Right cardiac atrium (tissue), 5 donors: ENCODE data around the gene ST6GAL1. TPM values are rescaled to one million over a fixed set of nuclear protein-coding genes. Genes with fewer than 3 reads are reported as not detected.
"Not testable (repeated sequence)": the region's sequence is repeated elsewhere in the genome, so short reads cannot be mapped to it uniquely, and the experiment has no call there.

Source experiments
- ATAC-seq, 2 donors: fragments of 200-7000 bp; cut with Tn5 transposase; one replicate each; pipeline versions ENCODE4 v1.8.0 to v1.9.1; 2020; ENCODE audit warnings: moderate library complexity in 2 of 2, mild to moderate bottlenecking in 1 of 2
- DNase-seq, 3 donors: peaks; one replicate each; pipeline ENCODE4 v3.0.0-alpha.2; 2020
- H3K27ac ChIP-seq: one replicate; pipeline ENCODE4 v1.5.1; 2013; ENCODE audit warnings: mild to moderate bottlenecking, low read length, control low read depth, moderate library complexity
- H3K27me3 ChIP-seq: one replicate; pipeline ENCODE4 v1.6.1; 2013; ENCODE audit not compliant: control insufficient read depth, insufficient read depth
- H3K4me1 ChIP-seq: one replicate; pipeline ENCODE4 v1.6.1; 2013; ENCODE audit warnings: low read length; ENCODE audit not compliant: control insufficient read depth, insufficient read depth
- H3K4me3 ChIP-seq: one replicate; pipeline ENCODE4 v1.5.1; 2013; ENCODE audit warnings: low read length, control low read depth
- H3K9me3 ChIP-seq: one replicate; pipeline ENCODE4 v1.6.1; 2013; ENCODE audit warnings: low read length; ENCODE audit not compliant: control insufficient read depth
- WGBS: extraction: QIAGEN DNeasy Blood & Tissue Kit; methylation state at CpG from one replicate; pipeline ENCODE4 v1.1.7; 2013; 5-methylcytosine and 5-hydroxymethylcytosine counted together
- intact Hi-C, 4 donors: fragments of 100-400 bp; cut with DNase I; formaldehyde crosslinking; loops; one replicate each; pipeline versions ENCODE4 v1.11.0 to v1.14.0; 2022 to 2023
- polyA plus RNA-seq: library from polyadenylated mRNA; stranded (reverse); fragments of 200-250 nt; gene quantifications from one replicate; pipeline ENCODE4 v1.2.3, GENCODE V29; 2013
- total RNA-seq, 4 donors: library from RNA; stranded (reverse); fragmentation: NEBNext Ultra II Directional; extraction: Animal tissue kit (Norgen Biotek cat#: 25700); gene quantifications; one replicate each; pipeline ENCODE4 v1.2.1, GENCODE V29; 2021
- donor health status: healthy with polysubstance abuse.
- donor health status: DM: no; HTN: yes; CAD: no.
- donor health status: DM: no; HTN: no; CAD: no.
- donor health status: DM: no; HTN: yes; CAD: no; lungs with severe emphysema.
- donor health status: DM: yes; HTN: yes; CAD: no.

ST6GAL1 gene
- total and polyA plus RNA-seq, 5 donors, result 25.2 to 69.2 (median 64.7) TPM

GRCh38 chr3:186997061-186997460 is 66.7 kb downstream of the ST6GAL1 start:
- Histone ChIP-seq H3K4me1 (peaks cover 12% of the 10 kb centered on the region), H3K27ac (no peak overlapping the region), H3K27me3 (no peaks in the 10 kb centered on the region), H3K4me3 (no peak overlapping the region), H3K9me3 (no peaks in the 10 kb centered on the region)
- DNase-seq, result no peak
- WGBS, result 56% methylated on average over 3 of the region's 3 CpGs
- intact Hi-C loops, result no loop called here
- peak in 1 of 2 donors; percentile 27 for ATAC-seq

DNA sequence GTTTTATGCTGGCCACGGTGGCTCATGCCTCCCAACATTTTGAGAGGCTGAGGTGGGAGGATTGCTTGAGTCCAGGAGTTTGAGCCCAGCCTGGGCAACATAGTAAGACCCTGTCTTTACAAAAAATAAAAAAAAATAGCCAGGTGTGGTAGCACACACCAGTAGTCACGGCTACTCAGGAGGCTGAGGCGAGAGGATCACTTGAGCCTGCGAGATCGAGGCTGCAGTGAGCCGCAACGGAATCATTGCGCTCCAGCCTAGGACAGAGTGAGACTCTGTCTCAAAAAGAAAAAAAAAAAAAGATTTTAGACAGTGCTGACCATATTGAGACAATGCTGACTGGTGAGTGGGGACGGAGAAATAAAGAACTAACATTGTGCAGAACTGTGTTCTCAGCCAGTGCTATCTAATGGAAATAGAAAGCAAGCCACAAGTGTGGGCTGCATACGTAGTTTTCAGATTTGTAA is 67.2 kb downstream of the ST6GAL1 start:
- H3K4me3 ChIP-seq, result no peak overlapping the region
- peaks cover 12% of the 10 kb centered on the region for H3K4me1 ChIP-seq
- DNase-seq (no peak), ATAC-seq (peak in 1 of 2 donors; percentile 5)
- intact Hi-C loops, result no loop called here
- no peak overlapping the region for H3K27ac ChIP-seq
- no peaks in the 10 kb centered on the region for H3K9me3 ChIP-seq
- no peaks in the 10 kb centered on the region for H3K27me3 ChIP-seq
- WGBS, result 86% methylated on average over 10 of the region's 10 CpGs

GRCh38 chr3:186998937-186999368 is 68.6 kb downstream of the ST6GAL1 start:
- intact Hi-C loops, result no loop called here
- H3K9me3 ChIP-seq, result no peaks in the 10 kb centered on the region
- peaks cover 9% of the 10 kb centered on the region for H3K4me1 ChIP-seq
- no peaks in the 10 kb centered on the region for H3K27me3 ChIP-seq
- 85% methylated on average over 9 of the region's 9 CpGs for WGBS
- H3K4me3 ChIP-seq, result no peak overlapping the region
- ATAC-seq (no peak), DNase-seq (no peak)
- no peak overlapping the region for H3K27ac ChIP-seq

DNA sequence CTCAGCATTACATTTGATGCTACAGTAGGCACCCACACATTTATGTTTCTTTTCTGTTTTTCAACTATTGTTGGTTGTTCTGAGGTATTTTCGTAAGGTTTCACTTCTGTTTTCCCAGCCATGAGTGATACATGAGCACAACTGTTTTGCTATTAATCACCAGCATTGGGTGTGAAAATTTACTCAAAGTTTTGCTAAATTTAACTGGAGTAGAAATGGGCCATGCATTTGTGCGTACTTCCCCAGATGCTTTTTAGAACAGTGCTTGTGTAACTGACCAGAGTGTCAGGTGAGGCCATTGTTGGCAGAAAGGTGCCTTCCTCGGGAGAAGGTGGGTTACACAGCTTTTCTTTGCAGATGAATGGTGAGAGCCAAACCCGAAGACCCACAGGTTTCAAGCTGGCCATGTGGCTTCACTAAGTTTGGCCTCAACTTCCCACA is 70.4 kb downstream of the ST6GAL1 start:
- no peaks in the 10 kb centered on the region for H3K9me3 ChIP-seq
- DNase-seq, result no peak
- ATAC-seq, result no peak
- WGBS, result 85% methylated on average over 4 of the region's 4 CpGs
- H3K4me3 ChIP-seq, result no peak overlapping the region
- no peak overlapping the region for H3K27ac ChIP-seq
- no peaks in the 10 kb centered on the region for H3K27me3 ChIP-seq
- H3K4me1 ChIP-seq, result peaks cover 10% of the 10 kb centered on the region
- intact Hi-C loops, result no loop called here

- Histone ChIP-seq H3K9me3 (no peaks in the 10 kb centered on the region), H3K27ac (no peak overlapping the region), H3K4me3 (no peak overlapping the region), H3K27me3 (no peaks in the 10 kb centered on the region), H3K4me1 (peaks cover 5% of the 10 kb centered on the region)
- ATAC-seq (no peak), DNase-seq (no peak)
- intact Hi-C loops, result no loop called here
- 94% methylated on average over 4 of the region's 4 CpGs for WGBS
Measured at GRCh38 chr3:187002915-187003314, 72.6 kb downstream of the ST6GAL1 start.

DNA sequence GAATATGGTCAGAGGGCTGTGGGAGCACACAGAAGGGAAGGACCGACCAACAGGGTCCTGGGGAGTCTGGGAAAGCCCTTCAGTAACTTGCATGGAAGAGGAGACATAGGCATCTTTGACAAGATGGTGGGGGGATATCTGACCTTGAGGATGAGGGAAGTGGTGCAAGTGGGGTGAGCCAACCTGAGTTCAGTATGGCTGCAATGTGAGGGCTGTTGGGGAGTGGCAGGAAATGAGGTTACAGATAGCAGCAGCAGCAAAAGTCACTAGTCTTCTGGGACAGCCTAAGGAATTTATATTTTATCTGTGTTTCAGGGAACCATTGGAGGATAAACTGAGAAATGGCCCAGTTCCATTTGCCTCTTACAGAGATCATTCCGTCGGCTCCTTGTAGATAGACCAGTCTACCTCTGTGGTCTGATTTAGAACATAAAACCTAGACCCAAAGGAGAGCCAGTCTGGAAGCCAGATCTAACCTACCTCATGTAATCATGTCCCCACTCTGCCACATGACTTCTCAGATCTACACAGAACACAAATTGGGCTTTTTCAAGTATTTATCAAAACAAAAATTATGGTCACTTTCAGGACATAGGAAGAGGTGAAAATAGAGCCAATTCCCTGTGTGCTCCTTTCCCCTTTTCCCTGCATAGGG is 75.6 kb downstream of the ST6GAL1 start:
- no peaks in the 10 kb centered on the region for H3K9me3 ChIP-seq
- no peak overlapping the region for H3K27ac ChIP-seq
- WGBS, result 48% methylated on average over 3 of the region's 3 CpGs
- H3K4me3 ChIP-seq, result no peak overlapping the region
- DNase-seq (no peak), ATAC-seq (peak; percentile 41 to 78)
- intact Hi-C loops, result no loop called here
- H3K4me1 ChIP-seq, result peaks cover 4% of the 10 kb centered on the region
- no peaks in the 10 kb centered on the region for H3K27me3 ChIP-seq

GRCh38 chr3:187006864-187007630 is 76.7 kb downstream of the ST6GAL1 start:
- WGBS, result 76% methylated on average over 2 of the region's 2 CpGs
- Histone ChIP-seq H3K4me1 (peaks cover 4% of the 10 kb centered on the region), H3K27ac (no peak overlapping the region), H3K4me3 (no peak overlapping the region), H3K9me3 (no peaks in the 10 kb centered on the region), H3K27me3 (no peaks in the 10 kb centered on the region)
- no peak for DNase-seq
- no peak for ATAC-seq
- intact Hi-C loops, result no loop called here

GRCh38 chr3:187010382-187010781 is 80.1 kb downstream of the ST6GAL1 start:
- H3K27me3 ChIP-seq, DNase-seq, ATAC-seq, H3K9me3 ChIP-seq, H3K4me3 ChIP-seq, H3K4me1 ChIP-seq, H3K27ac ChIP-seq: not testable (repeated sequence)
- 48% methylated on average over 3 of the region's 3 CpGs for WGBS
- intact Hi-C loops, result loop anchor here in 1 of 4 donors (10.0 kb wide), 1 partner anchor 76 kb away; the partner anchor contains the start of gene ST6GAL1

DNA sequence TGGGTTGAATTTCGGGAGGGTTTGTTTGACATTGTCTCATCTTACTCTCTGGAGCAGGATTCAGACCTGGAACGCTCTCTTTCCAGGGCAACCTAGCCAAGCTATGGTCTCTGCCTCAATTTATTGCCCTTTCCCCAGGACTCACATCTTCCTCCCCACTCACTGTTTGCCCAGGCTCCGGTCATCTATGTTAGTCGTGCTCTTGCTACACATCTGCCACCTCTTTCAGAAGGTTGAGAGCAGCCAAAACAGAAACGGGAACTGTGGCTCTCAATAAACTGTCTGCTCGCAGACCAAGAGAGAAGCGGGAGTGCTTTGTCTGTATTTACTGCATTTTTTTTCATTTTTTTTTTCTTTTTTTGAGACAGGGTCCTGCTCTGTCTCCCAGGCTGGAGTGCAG is 81.6 kb downstream of the ST6GAL1 start:
- WGBS, result 82% methylated on average over 7 of the region's 7 CpGs
- Histone ChIP-seq H3K27ac (peak overlapping the region; percentile 44), H3K27me3 (no peaks in the 10 kb centered on the region), H3K9me3 (no peaks in the 10 kb centered on the region), H3K4me1 (peaks cover 12% of the 10 kb centered on the region), H3K4me3 (no peak overlapping the region)
- peak in 1 of 2 donors; percentile 36 for ATAC-seq
- intact Hi-C loops, result loop anchor here in 1 of 4 donors (10.0 kb wide), 1 partner anchor 77 kb away; the partner anchor contains the start of gene ST6GAL1
- no peak for DNase-seq

DNA sequence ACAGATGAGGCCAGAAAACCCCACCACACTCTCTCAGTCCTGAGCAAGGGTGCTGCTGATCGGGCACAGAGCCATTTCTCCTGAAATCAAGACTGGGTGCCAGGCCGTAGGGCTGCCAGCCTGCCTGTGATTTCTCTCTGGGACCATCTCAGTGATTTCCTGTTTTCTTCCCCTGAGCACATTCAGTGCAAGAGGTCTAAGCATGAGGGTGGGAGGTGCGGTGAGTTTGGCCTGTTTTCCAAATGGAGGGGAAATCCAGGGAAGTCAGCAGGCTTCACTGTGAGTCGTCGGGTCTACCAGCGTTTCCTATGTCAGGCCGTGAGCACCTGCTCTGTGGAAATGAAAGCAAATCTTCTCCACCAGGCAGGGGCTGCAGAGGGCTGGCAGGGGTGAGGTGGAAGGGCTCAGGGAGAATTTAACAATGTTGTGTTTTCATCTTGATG is 82.3 kb downstream of the ST6GAL1 start:
- Histone ChIP-seq H3K9me3 (no peaks in the 10 kb centered on the region), H3K4me1 (peaks cover 16% of the 10 kb centered on the region), H3K27ac (peak overlapping the region; percentile 66), H3K4me3 (no peak overlapping the region), H3K27me3 (no peaks in the 10 kb centered on the region)
- 36% methylated on average over 7 of the region's 7 CpGs for WGBS
- ATAC-seq (peak in 1 of 2 donors; percentile 20), DNase-seq (no peak)
- intact Hi-C loops, result loop anchor here in 1 of 4 donors (10.0 kb wide), 1 partner anchor 78 kb away; the partner anchor contains the start of gene ST6GAL1

- peak overlapping the region; percentile 17 for H3K27ac ChIP-seq
- DNase-seq, result no peak
- ATAC-seq, result peak; percentile 25 to 31
- H3K4me3 ChIP-seq, result no peak overlapping the region
- WGBS, result 70% methylated on average over 4 of the region's 4 CpGs
- H3K27me3 ChIP-seq, result no peaks in the 10 kb centered on the region
- no peaks in the 10 kb centered on the region for H3K9me3 ChIP-seq
- intact Hi-C loops, result loop anchor here in 1 of 4 donors (10.0 kb wide), 1 partner anchor 78 kb away; the partner anchor contains the start of gene ST6GAL1
- H3K4me1 ChIP-seq, result peaks cover 16% of the 10 kb centered on the region
Measured at GRCh38 chr3:187013159-187013716, 82.9 kb downstream of the ST6GAL1 start.
